ENCODE measurements around the gene TAP2. TPM values are rescaled to one million over a fixed set of nuclear protein-coding genes. Genes with fewer than 3 reads are reported as not detected.

TAP2 gene
- total RNA-seq, 1 donor from 2014 or later = 19.9 TPM

GRCh38 chr6:32851025-32851424 lies 12.5 kb upstream of the TAP2 start:
- Histone ChIP-seq H3K36me3 (peaks cover 0 to 43% of the 10 kb centered on the region in 2 donors), H3K9me3 (no peaks in the 10 kb centered on the region), H3K27ac (peak overlapping the region; percentile 2), H3K4me3 (no peak overlapping the region), H3K27me3 (no peaks in the 10 kb centered on the region), H3K4me1 (peaks cover 33% of the 10 kb centered on the region)
- intact Hi-C loops (cut with DNase I) = no loop called here
- no peak for TF ChIP-seq POLR2AphosphoS5 (IDR thresholded peaks at IDR 0.05; ENCODE audit: insufficient read depth in 1 of 2, low read depth in 1 of 2)
- TF ChIP-seq CTCF (IDR thresholded peaks at IDR 0.05) = no peak
- no peak for DNase-seq (ENCODE audit: extremely low spot score in 2 of 2)

GRCh38 chr6:32849126-32849525 lies 10.6 kb upstream of the TAP2 start:
- no peaks in the 10 kb centered on the region for H3K27me3 ChIP-seq
- DNase-seq (ENCODE audit: extremely low spot score in 2 of 2) = no peak
- H3K4me3 ChIP-seq = no peak overlapping the region
- no peaks in the 10 kb centered on the region for H3K9me3 ChIP-seq
- peaks cover 29% of the 10 kb centered on the region for H3K4me1 ChIP-seq
- intact Hi-C loops (cut with DNase I) = no loop called here
- no peak overlapping the region for H3K27ac ChIP-seq
- no peak for TF ChIP-seq POLR2AphosphoS5 (IDR thresholded peaks at IDR 0.05; ENCODE audit: insufficient read depth in 1 of 2, low read depth in 1 of 2)
- no peak for TF ChIP-seq POLR2A (IDR thresholded peaks at IDR 0.05)
- TF ChIP-seq CTCF (IDR thresholded peaks at IDR 0.05) = no peak
- H3K36me3 ChIP-seq = peaks cover 0 to 43% of the 10 kb centered on the region in 2 donors

GRCh38 chr6:32847795-32848194 lies 9.3 kb upstream of the TAP2 start:
- peaks cover 34% of the 10 kb centered on the region for H3K4me1 ChIP-seq
- H3K27me3 ChIP-seq = no peaks in the 10 kb centered on the region
- no peaks in the 10 kb centered on the region for H3K9me3 ChIP-seq
- TF ChIP-seq POLR2AphosphoS5 (IDR thresholded peaks at IDR 0.05; ENCODE audit: insufficient read depth in 1 of 2, low read depth in 1 of 2) (no peak), CTCF (IDR thresholded peaks at IDR 0.05) (no peak), POLR2A (IDR thresholded peaks at IDR 0.05) (no peak)
- DNase-seq (ENCODE audit: extremely low spot score in 2 of 2) = peak in 1 of 2 donors; percentile 37
- no peak overlapping the region for H3K27ac ChIP-seq
- peaks cover 0 to 43% of the 10 kb centered on the region in 2 donors for H3K36me3 ChIP-seq
- intact Hi-C loops (cut with DNase I) = no loop called here
- H3K4me3 ChIP-seq = no peak overlapping the region

- Histone ChIP-seq H3K27me3 (no peaks in the 10 kb centered on the region), H3K27ac (no peak overlapping the region), H3K36me3 (peaks cover 0 to 43% of the 10 kb centered on the region in 2 donors), H3K4me3 (no peak overlapping the region), H3K4me1 (peaks cover 34% of the 10 kb centered on the region), H3K9me3 (no peaks in the 10 kb centered on the region)
- TF ChIP-seq POLR2A (IDR thresholded peaks at IDR 0.05) (no peak), POLR2AphosphoS5 (IDR thresholded peaks at IDR 0.05; ENCODE audit: insufficient read depth in 1 of 2, low read depth in 1 of 2) (no peak), CTCF (IDR thresholded peaks at IDR 0.05) (no peak)
- intact Hi-C loops (cut with DNase I) = no loop called here
- DNase-seq (ENCODE audit: extremely low spot score in 2 of 2) = peak in 1 of 2 donors; percentile 71
These were observed 8.5 kb upstream of the TAP2 start for GRCh38 chr6:32847004-32847403.

- no peaks in the 10 kb centered on the region for H3K27me3 ChIP-seq
- H3K4me1 ChIP-seq = peaks cover 26% of the 10 kb centered on the region
- no peak for TF ChIP-seq CTCF (IDR thresholded peaks at IDR 0.05)
- TF ChIP-seq POLR2AphosphoS5 (IDR thresholded peaks at IDR 0.05; ENCODE audit: insufficient read depth in 1 of 2, low read depth in 1 of 2) = no peak
- no peak for TF ChIP-seq POLR2A (IDR thresholded peaks at IDR 0.05)
- peak in 1 of 2 donors; percentile 84 for DNase-seq (ENCODE audit: extremely low spot score in 2 of 2)
- H3K27ac ChIP-seq = peak overlapping the region; percentile 99
- intact Hi-C loops (cut with DNase I) = no loop called here
- peaks cover 0 to 36% of the 10 kb centered on the region in 2 donors for H3K36me3 ChIP-seq
- peak overlapping the region in 1 of 2 donors; percentile 86 for H3K4me3 ChIP-seq
- no peaks in the 10 kb centered on the region for H3K9me3 ChIP-seq
These were observed 6.9 kb upstream of the TAP2 start for GRCh38 chr6:32845384-32845884.
